Endothelial cell (in vitro differentiated cells): ENCODE measurements around the gene TBC1D4. TPM values are rescaled to one million over a fixed set of nuclear protein-coding genes. Genes with fewer than 3 reads are reported as not detected.

Experiments
- DNase-seq: peaks from one replicate; pipeline ENCODE4 v3.0.0; 2021; ENCODE audit warnings: low spot score
- H3K27ac Mint-ChIP-seq: one replicate; pipeline ENCODE4 v1.8.0; 2021; ENCODE audit warnings: mixed read lengths, inconsistent platforms; ENCODE audit not compliant: unreplicated experiment
- H3K27me3 Mint-ChIP-seq: one replicate; pipeline ENCODE4 v1.8.0; 2021; ENCODE audit warnings: mild to moderate bottlenecking, moderate library complexity, mixed read lengths, inconsistent platforms; ENCODE audit not compliant: unreplicated experiment
- H3K36me3 Mint-ChIP-seq: one replicate; pipeline ENCODE4 v1.8.0; 2021; ENCODE audit warnings: mild to moderate bottlenecking, low read depth, mixed read lengths, inconsistent platforms; ENCODE audit not compliant: unreplicated experiment
- H3K4me1 Mint-ChIP-seq: one replicate; pipeline ENCODE4 v1.8.0; 2021; ENCODE audit warnings: mild to moderate bottlenecking, mixed read lengths, inconsistent platforms; ENCODE audit not compliant: unreplicated experiment
- H3K4me3 Mint-ChIP-seq: one replicate; pipeline ENCODE4 v1.8.0; 2021; ENCODE audit warnings: mild to moderate bottlenecking, mixed read lengths, inconsistent platforms; ENCODE audit not compliant: unreplicated experiment
- H3K9me3 Mint-ChIP-seq: one replicate; pipeline ENCODE4 v1.8.0; 2021; ENCODE audit warnings: mixed read lengths, inconsistent platforms; ENCODE audit not compliant: unreplicated experiment
- total RNA-seq: library from RNA; stranded (reverse); fragmentation: NEBNext Ultra II Directional; extraction: Animal tissue kit (Norgen Biotek cat#: 25700); gene quantifications from one replicate; pipeline ENCODE4 v1.2.1, GENCODE V29; 2021; ENCODE audit not compliant: unreplicated experiment
- TF ChIP-seq, protein P1 (sequence below): fragments of 200-600 bp; sonication (generic); IDR thresholded peaks from one replicate; pipeline ENCODE4 v1.5.0; 2021; ENCODE audit warnings: antibody characterized with exemption; ENCODE audit not compliant: unreplicated experiment

TBC1D4 gene
- total RNA-seq, 1 donor from 2014 or later = 47.2 TPM

DNA sequence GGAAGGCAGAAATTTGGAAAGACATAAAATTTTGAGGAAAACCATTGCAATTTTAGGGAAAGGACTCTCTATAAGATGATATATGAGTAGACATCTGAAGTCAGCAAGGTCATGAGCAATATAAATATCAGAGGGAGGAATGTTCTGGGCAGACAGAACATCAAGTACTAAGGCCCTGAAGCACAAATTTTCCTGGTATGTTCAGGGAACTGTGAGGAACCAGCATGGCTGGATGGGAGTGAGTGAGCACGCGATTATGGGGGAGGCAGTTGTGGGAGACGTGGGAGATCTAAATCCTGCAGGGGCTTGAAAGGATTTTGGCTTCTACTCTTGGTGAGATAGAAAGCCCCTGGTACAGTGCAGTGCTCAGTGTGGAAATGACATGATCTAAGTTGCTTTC lies 112.0 kb downstream of the TBC1D4 start:
- Mint-ChIP-seq H3K9me3 (no peaks in the 10 kb centered on the region), H3K36me3 (no peaks in the 10 kb centered on the region), H3K27ac (no peak overlapping the region), H3K4me3 (no peak overlapping the region), H3K4me1 (peaks cover 26% of the 10 kb centered on the region), H3K27me3 (no peaks in the 10 kb centered on the region)
- TF ChIP-seq, protein P1, sequence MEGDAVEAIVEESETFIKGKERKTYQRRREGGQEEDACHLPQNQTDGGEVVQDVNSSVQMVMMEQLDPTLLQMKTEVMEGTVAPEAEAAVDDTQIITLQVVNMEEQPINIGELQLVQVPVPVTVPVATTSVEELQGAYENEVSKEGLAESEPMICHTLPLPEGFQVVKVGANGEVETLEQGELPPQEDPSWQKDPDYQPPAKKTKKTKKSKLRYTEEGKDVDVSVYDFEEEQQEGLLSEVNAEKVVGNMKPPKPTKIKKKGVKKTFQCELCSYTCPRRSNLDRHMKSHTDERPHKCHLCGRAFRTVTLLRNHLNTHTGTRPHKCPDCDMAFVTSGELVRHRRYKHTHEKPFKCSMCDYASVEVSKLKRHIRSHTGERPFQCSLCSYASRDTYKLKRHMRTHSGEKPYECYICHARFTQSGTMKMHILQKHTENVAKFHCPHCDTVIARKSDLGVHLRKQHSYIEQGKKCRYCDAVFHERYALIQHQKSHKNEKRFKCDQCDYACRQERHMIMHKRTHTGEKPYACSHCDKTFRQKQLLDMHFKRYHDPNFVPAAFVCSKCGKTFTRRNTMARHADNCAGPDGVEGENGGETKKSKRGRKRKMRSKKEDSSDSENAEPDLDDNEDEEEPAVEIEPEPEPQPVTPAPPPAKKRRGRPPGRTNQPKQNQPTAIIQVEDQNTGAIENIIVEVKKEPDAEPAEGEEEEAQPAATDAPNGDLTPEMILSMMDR = no peak
- no peak for DNase-seq

- no peak for DNase-seq
- peaks cover 23% of the 10 kb centered on the region for H3K4me1 Mint-ChIP-seq
- H3K27me3 Mint-ChIP-seq = no peaks in the 10 kb centered on the region
- no peak overlapping the region for H3K4me3 Mint-ChIP-seq
- H3K9me3 Mint-ChIP-seq = no peaks in the 10 kb centered on the region
- TF ChIP-seq, protein P1 = no peak
- H3K36me3 Mint-ChIP-seq = no peaks in the 10 kb centered on the region
- no peak overlapping the region for H3K27ac Mint-ChIP-seq
These were observed 113.8 kb downstream of the TBC1D4 start for GRCh38 chr13:75368167-75368566.

GRCh38 chr13:75366380-75367280 lies 115.3 kb downstream of the TBC1D4 start:
- no peak for DNase-seq
- H3K4me1 Mint-ChIP-seq = peaks cover 25% of the 10 kb centered on the region
- TF ChIP-seq, protein P1 = no peak
- no peaks in the 10 kb centered on the region for H3K9me3 Mint-ChIP-seq
- no peaks in the 10 kb centered on the region for H3K36me3 Mint-ChIP-seq
- no peak overlapping the region for H3K4me3 Mint-ChIP-seq
- no peak overlapping the region for H3K27ac Mint-ChIP-seq
- H3K27me3 Mint-ChIP-seq = no peaks in the 10 kb centered on the region

DNA sequence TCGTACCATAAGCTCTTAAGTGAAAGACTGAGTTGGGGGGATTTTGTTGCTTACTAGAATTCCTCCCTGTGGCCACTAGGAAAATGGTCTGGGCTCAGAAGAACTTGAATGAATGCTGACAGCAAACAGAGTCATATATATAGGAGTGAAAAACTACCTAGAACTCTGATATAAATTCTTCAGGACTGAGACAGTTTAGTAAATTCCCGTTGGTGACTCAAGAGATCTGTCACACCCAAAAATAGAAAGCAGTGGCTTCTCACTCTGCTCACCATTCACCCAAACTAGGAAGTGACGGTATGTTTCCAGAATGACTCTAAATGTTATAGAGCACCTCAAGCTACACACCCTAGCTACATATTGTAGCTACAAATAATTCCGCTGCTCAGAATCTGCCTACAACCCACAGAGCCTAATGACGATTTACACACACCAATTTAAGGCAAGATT lies 116.2 kb downstream of the TBC1D4 start:
- Mint-ChIP-seq H3K27ac (no peak overlapping the region), H3K36me3 (no peaks in the 10 kb centered on the region), H3K9me3 (no peaks in the 10 kb centered on the region), H3K4me1 (peaks cover 31% of the 10 kb centered on the region), H3K27me3 (no peaks in the 10 kb centered on the region), H3K4me3 (no peak overlapping the region)
- TF ChIP-seq, protein P1 = no peak
- no peak for DNase-seq

GRCh38 chr13:75364131-75364713 lies 117.7 kb downstream of the TBC1D4 start:
- Mint-ChIP-seq H3K4me3 (no peak overlapping the region), H3K4me1 (peaks cover 31% of the 10 kb centered on the region), H3K27me3 (peaks cover 2% of the 10 kb centered on the region), H3K36me3 (no peaks in the 10 kb centered on the region), H3K27ac (no peak overlapping the region), H3K9me3 (no peaks in the 10 kb centered on the region)
- TF ChIP-seq, protein P1 = no peak
- no peak for DNase-seq
